H1 (cell line): ENCODE data around the gene FARP2. TPM values are rescaled to one million over a fixed set of nuclear protein-coding genes. Genes with fewer than 3 reads are reported as not detected.

ENCODE experiments used
- CTCF ChIA-PET: fragments of 300-600 bp; sonication (Branson Sonifier 250); formaldehyde crosslinking; loops from one replicate; lab custom pipeline; 2021; ENCODE audit not compliant: partially characterized antibody; lab: Charles Lee
- POLR2A ChIA-PET: fragments of 300-600 bp; sonication (Branson Sonifier 250); formaldehyde crosslinking; loops from one replicate; lab custom pipeline; 2021; ENCODE audit warnings: inconsistent platforms; ENCODE audit not compliant: partially characterized antibody; lab: Charles Lee
- DNase-seq, 2 experiments: peaks; one replicate each; pipeline versions ENCODE4 v3.0.0 to v3.0.0-alpha.2; 2010 to 2022; ENCODE audit warnings: low spot score in 2 of 2, low read depth in 1 of 2, mixed read lengths in 1 of 2
- FAIRE-seq: peaks from 2 replicates; lab custom pipeline; 2011; peaks lifted over from hg19 to GRCh38; lab: Jason Lieb, UNC
- H2AFZ ChIP-seq: 2 replicates; pipeline ENCODE4 v1.8.1; 2012; ENCODE audit warnings: low read length, inconsistent platforms
- H2AK5ac ChIP-seq: 2 replicates; pipeline ENCODE4 v1.6.1; 2013; ENCODE audit warnings: low read depth, low read length
- H2BK120ac ChIP-seq: replicated peaks from 2 replicates; pipeline ENCODE3; 2013; ENCODE audit warnings: low read depth, low read length, inconsistent platforms
- H2BK12ac ChIP-seq: 2 replicates; pipeline ENCODE4 v1.6.1; 2013; ENCODE audit warnings: low read depth, low read length
- H2BK15ac ChIP-seq: 2 replicates; pipeline ENCODE4 v1.6.1; 2013; ENCODE audit warnings: low read length
- H2BK20ac ChIP-seq: 2 replicates; pipeline ENCODE4 v1.6.1; 2013; ENCODE audit warnings: low read length
- H2BK5ac ChIP-seq: 2 replicates; pipeline ENCODE4 v1.6.1; 2013; ENCODE audit warnings: low read depth, low read length
- H3K14ac ChIP-seq: 2 replicates; pipeline ENCODE4 v1.6.1; 2013; ENCODE audit warnings: inconsistent platforms; ENCODE audit not compliant: insufficient read length
- H3K18ac ChIP-seq: 2 replicates; pipeline ENCODE4 v1.6.1; 2013; ENCODE audit warnings: low read length; ENCODE audit errors: extremely low read depth
- H3K23ac ChIP-seq: 2 replicates; pipeline ENCODE4 v1.6.1; 2013; ENCODE audit warnings: inconsistent platforms; ENCODE audit not compliant: insufficient read length
- H3K23me2 ChIP-seq: 2 replicates; pipeline ENCODE4 v1.6.1; 2013; ENCODE audit warnings: low read depth, low read length
- H3K27ac ChIP-seq: 2 replicates; pipeline ENCODE4 v1.6.1; 2011; ENCODE audit warnings: low read depth, low read length, inconsistent platforms
- H3K27me3 ChIP-seq, 4 experiments: replicated peaks in 1 of 4; 1 replicate in 1 of 4; 2 replicates in 3 of 4; pipeline versions ENCODE4 v1.6.1 to v1.8.1; 2011 to 2013; ENCODE audit warnings: low read length in 3 of 4, mild to moderate bottlenecking in 3 of 4, inconsistent platforms in 2 of 4, mixed read lengths in 2 of 4, moderate library complexity in 1 of 4; ENCODE audit not compliant: control insufficient read depth in 3 of 4, insufficient read depth in 3 of 4; ENCODE audit errors: extremely low read depth in 1 of 4
- H3K36me3 ChIP-seq, 4 experiments: 2 replicates each; pipeline versions ENCODE4 v1.6.1 to v1.8.1; 2011 to 2013; ENCODE audit warnings: mild to moderate bottlenecking in 4 of 4, low read length in 3 of 4, moderate library complexity in 2 of 4, control low read depth in 1 of 4, inconsistent platforms in 1 of 4; ENCODE audit not compliant: insufficient read depth in 4 of 4, control insufficient read depth in 2 of 4
- H3K4ac ChIP-seq: replicated peaks from 2 replicates; pipeline ENCODE3; 2013; ENCODE audit warnings: low read length, low read depth, mixed read lengths, inconsistent platforms; ENCODE audit not compliant: insufficient read length
- H3K4me1 ChIP-seq, 4 experiments: replicated peaks in 1 of 4; 1 replicate in 1 of 4; 2 replicates in 3 of 4; pipeline versions ENCODE4 v1.6.1 to v1.8.1; 2011 to 2013; ENCODE audit warnings: low read length in 3 of 4, inconsistent platforms in 2 of 4, mixed read lengths in 1 of 4; ENCODE audit not compliant: insufficient read depth in 4 of 4, control insufficient read depth in 3 of 4
- H3K4me2 ChIP-seq, 2 experiments: 2 replicates each; pipeline versions ENCODE4 v1.6.1 to v1.8.1; 2011 to 2013; ENCODE audit warnings: low read depth in 2 of 2, low read length in 2 of 2, control low read depth in 1 of 2, inconsistent platforms in 1 of 2, mild to moderate bottlenecking in 1 of 2; ENCODE audit not compliant: insufficient read depth in 1 of 2
- H3K4me3 ChIP-seq, 4 experiments: fragments of 200-600, 300-600 bp in 1 of 4; sonication (generic), shearing (Covaris generic), sonication (Bioruptor Twin) in 1 of 4; 2 replicates each; pipeline versions ENCODE4 v1.5.1 to v1.8.1; 2011 to 2016; ENCODE audit warnings: low read length in 4 of 4, low read depth in 3 of 4, control low read depth in 2 of 4, inconsistent platforms in 2 of 4, mild to moderate bottlenecking in 2 of 4, mixed read lengths in 1 of 4, moderate library complexity in 1 of 4; ENCODE audit not compliant: insufficient read depth in 2 of 4; ENCODE audit errors: extremely low read depth in 1 of 4
- H3K56ac ChIP-seq: replicated peaks from 2 replicates; pipeline ENCODE3; 2013; ENCODE audit warnings: low read depth, mild to moderate bottlenecking, mixed read lengths, low read length, inconsistent platforms; ENCODE audit not compliant: insufficient read length
- H3K79me1 ChIP-seq: 2 replicates; pipeline ENCODE4 v1.6.1; 2013; ENCODE audit warnings: low read depth, low read length, control low read depth
- H3K79me2 ChIP-seq, 2 experiments: 2 replicates each; pipeline versions ENCODE4 v1.6.1 to v1.8.1; 2012 to 2013; ENCODE audit warnings: low read length in 2 of 2, mild to moderate bottlenecking in 2 of 2, inconsistent platforms in 1 of 2; ENCODE audit not compliant: insufficient read depth in 2 of 2, control insufficient read depth in 1 of 2
- H3K9ac ChIP-seq, 4 experiments: replicated peaks in 1 of 4; 1 replicate in 1 of 4; 2 replicates in 3 of 4; pipeline versions ENCODE4 v1.6.1 to v1.8.1; 2011 to 2013; ENCODE audit warnings: low read depth in 3 of 4, low read length in 3 of 4, control low read depth in 2 of 4, mild to moderate bottlenecking in 2 of 4, moderate library complexity in 2 of 4, inconsistent platforms in 1 of 4; ENCODE audit errors: extremely low read depth in 1 of 4
- H3K9me3 ChIP-seq, 2 experiments: 2 replicates each; pipeline versions ENCODE4 v1.6.1 to v1.8.1; 2012 to 2013; ENCODE audit warnings: mild to moderate bottlenecking in 2 of 2, moderate library complexity in 2 of 2, control low read depth in 1 of 2, inconsistent platforms in 1 of 2, low read depth in 1 of 2, low read length in 1 of 2, mixed read lengths in 1 of 2; ENCODE audit not compliant: insufficient read depth in 2 of 2
- H4K20me1 ChIP-seq, 2 experiments: replicated peaks in 1 of 2; 2 replicates each; pipeline versions ENCODE3 to v1.8.1; 2011 to 2013; ENCODE audit warnings: inconsistent platforms in 2 of 2, low read length in 2 of 2, mild to moderate bottlenecking in 1 of 2; ENCODE audit not compliant: insufficient read depth in 2 of 2, control insufficient read depth in 1 of 2
- H4K5ac ChIP-seq: 2 replicates; pipeline ENCODE4 v1.6.1; 2013; ENCODE audit warnings: low read length, low read depth, mixed read lengths, inconsistent platforms; ENCODE audit not compliant: insufficient read length
- H4K8ac ChIP-seq: 2 replicates; pipeline ENCODE4 v1.8.0; 2013; ENCODE audit warnings: mild to moderate bottlenecking, moderate library complexity, low read length, inconsistent platforms; ENCODE audit not compliant: insufficient read depth; ENCODE audit errors: extremely low read depth
- H4K91ac ChIP-seq: replicated peaks from 2 replicates; pipeline ENCODE3; 2013; ENCODE audit warnings: low read length, mixed read lengths, inconsistent platforms; ENCODE audit not compliant: insufficient read length
- ASH2L ChIP-seq: fragments of 200-600, 300-600 bp; sonication (generic); IDR thresholded peaks from one replicate; pipeline ENCODE4 v1.7.1; 2017; ENCODE audit warnings: low read length
- EZH2 ChIP-seq: fragments of 200-600 bp; sonication (generic); IDR thresholded peaks from 2 replicates; pipeline ENCODE4 v1.7.1; 2012; ENCODE audit warnings: low read depth, mild to moderate bottlenecking, moderate library complexity, low read length, inconsistent platforms; ENCODE audit not compliant: severe bottlenecking
- RAD21 ChIP-seq, 2 experiments: IDR thresholded peaks in 1 of 2; conservative IDR thresholded peaks in 1 of 2; 2 replicates each; pipeline ENCODE4 v1.6.1; 2011; ENCODE audit warnings: low read depth in 2 of 2, low read length in 2 of 2, improper control_type of control experiment in 1 of 2, inconsistent platforms in 1 of 2, mild to moderate bottlenecking in 1 of 2, moderate library complexity in 1 of 2
- WGBS, 2 experiments: shearing (Covaris generic) in 1 of 2; methylation state at CpG; one replicate each; pipeline versions ENCODE4 v1.1.6 to v1.1.7; 2013 to 2015; ENCODE audit warnings: low lambda C conversion rate in 2 of 2, mixed read lengths in 2 of 2, inconsistent platforms in 1 of 2, low coverage in 1 of 2, missing lambda C conversion rate in 1 of 2; ENCODE audit not compliant: insufficient replicate concordance in 2 of 2, insufficient coverage in 1 of 2, insufficient read length in 1 of 2; ENCODE audit errors: extremely low coverage in 1 of 2, missing lambda C conversion rate in 1 of 2; 5-methylcytosine and 5-hydroxymethylcytosine counted together
- polyA plus RNA-seq, 7 experiments: library from polyadenylated mRNA; depleted of rRNA in 3 of 7; stranded (reverse) in 5 of 7; unstranded in 2 of 7; fragments of >200 nt in 5 of 7; fragments of 200-250 nt in 2 of 7; gene quantifications; 1 replicate in 5 of 7; 2 replicates in 1 of 7; 4 replicates in 1 of 7; pipeline versions ENCODE4 v1.2.1 to v1.2.3, GENCODE V29; 2011 to 2013; ENCODE audit warnings: missing spikeins in 2 of 7, mixed read lengths in 2 of 7
- total RNA-seq: library from RNA; stranded (reverse); fragmentation: NEBNext Ultra II Directional; extraction: Animal tissue kit (Norgen Biotek cat#: 25700); gene quantifications from 2 replicates; pipeline ENCODE4 v1.2.1, GENCODE V29; 2021
- TF ChIP-seq, protein P1 (sequence below), 3 experiments: IDR thresholded peaks; 1 replicate in 2 of 3; 2 replicates in 1 of 3; pipeline versions ENCODE4 v1.5.1 to v1.6.1; 2011; ENCODE audit warnings: low read length in 3 of 3, mild to moderate bottlenecking in 3 of 3, inconsistent platforms in 2 of 3, low read depth in 1 of 3, moderate library complexity in 1 of 3; ENCODE audit not compliant: insufficient read depth in 1 of 3; ENCODE audit errors: control extremely low read depth in 1 of 3
- TF ChIP-seq, protein P2 (sequence below): IDR thresholded peaks from 2 replicates; pipeline ENCODE4 v1.6.1; 2012; ENCODE audit warnings: inconsistent platforms

FARP2 gene
- total and polyA plus RNA-seq, 2 of the 8 experiments (the other 6 are each of a cell fraction or from before 2014, with no cell fraction given): 12.4 to 33.4 TPM

DNA sequence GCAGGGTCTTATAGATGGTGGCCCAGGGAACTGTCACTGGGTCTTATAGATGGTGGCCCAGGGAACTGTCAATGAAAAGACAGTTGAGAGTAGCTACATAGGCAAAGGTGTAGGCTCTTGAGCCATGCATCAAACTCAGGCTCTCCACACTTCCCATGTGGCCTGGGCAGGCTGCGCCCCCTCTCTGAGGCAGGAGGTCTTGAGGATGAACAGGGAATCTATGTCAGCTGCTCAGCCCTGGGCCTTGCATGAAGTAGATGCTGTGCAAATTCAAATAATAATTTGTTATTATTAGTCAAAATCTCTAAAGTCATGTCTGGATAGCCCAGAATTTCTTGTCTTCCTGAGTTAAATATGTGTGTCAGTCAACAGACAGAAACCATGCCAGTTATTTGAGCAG, 125.6 kb downstream of the FARP2 start:
- no peak overlapping the region for H2BK20ac ChIP-seq
- H2BK15ac ChIP-seq: no peak overlapping the region
- H4K91ac ChIP-seq: no peak overlapping the region
- no peak overlapping the region for H2AFZ ChIP-seq
- H3K79me1 ChIP-seq: no peaks in the 10 kb centered on the region
- no peak overlapping the region for H2BK120ac ChIP-seq
- no peak overlapping the region for H3K9ac ChIP-seq
- no peak overlapping the region for H3K27ac ChIP-seq
- no peak for TF ChIP-seq EZH2
- TF ChIP-seq, protein P1, sequence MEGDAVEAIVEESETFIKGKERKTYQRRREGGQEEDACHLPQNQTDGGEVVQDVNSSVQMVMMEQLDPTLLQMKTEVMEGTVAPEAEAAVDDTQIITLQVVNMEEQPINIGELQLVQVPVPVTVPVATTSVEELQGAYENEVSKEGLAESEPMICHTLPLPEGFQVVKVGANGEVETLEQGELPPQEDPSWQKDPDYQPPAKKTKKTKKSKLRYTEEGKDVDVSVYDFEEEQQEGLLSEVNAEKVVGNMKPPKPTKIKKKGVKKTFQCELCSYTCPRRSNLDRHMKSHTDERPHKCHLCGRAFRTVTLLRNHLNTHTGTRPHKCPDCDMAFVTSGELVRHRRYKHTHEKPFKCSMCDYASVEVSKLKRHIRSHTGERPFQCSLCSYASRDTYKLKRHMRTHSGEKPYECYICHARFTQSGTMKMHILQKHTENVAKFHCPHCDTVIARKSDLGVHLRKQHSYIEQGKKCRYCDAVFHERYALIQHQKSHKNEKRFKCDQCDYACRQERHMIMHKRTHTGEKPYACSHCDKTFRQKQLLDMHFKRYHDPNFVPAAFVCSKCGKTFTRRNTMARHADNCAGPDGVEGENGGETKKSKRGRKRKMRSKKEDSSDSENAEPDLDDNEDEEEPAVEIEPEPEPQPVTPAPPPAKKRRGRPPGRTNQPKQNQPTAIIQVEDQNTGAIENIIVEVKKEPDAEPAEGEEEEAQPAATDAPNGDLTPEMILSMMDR (IDR thresholded peaks at IDR 0.05; ENCODE audit: control extremely low read depth in 1 of 3, insufficient read depth in 1 of 3, low read depth in 1 of 3, low read length in 3 of 3): peak in 2 of 3 experiments; percentile 31 to 38; a peak in 2 of 4 replicates
- TF ChIP-seq, protein P2, sequence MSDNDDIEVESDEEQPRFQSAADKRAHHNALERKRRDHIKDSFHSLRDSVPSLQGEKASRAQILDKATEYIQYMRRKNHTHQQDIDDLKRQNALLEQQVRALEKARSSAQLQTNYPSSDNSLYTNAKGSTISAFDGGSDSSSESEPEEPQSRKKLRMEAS: 0 out of 2 replicates have a peak, but pooled peaks have one; percentile 28
- peak; percentile 37 to 42 for TF ChIP-seq RAD21 (IDR thresholded peaks at IDR 0.05 in 1 of 2, conservative IDR thresholded peaks at IDR 0.05 in 1 of 2; ENCODE audit: low read depth in 2 of 2, low read length in 2 of 2)
- no peak for TF ChIP-seq ASH2L
- ChIA-PET POLR2A (interaction anchor here (4.0 kb wide), 1 partner anchor 10 kb away, joined by 24 read pairs; no protein-coding TSS in a partner anchor), CTCF (interaction anchor here (0.6 to 2.6 kb wide), 7 partner anchors 8 to 89 kb away, joined by 3 to 9 read pairs (median 3); no protein-coding TSS in a partner anchor)
- H3K4me2 ChIP-seq: no peak overlapping the region
- WGBS, 2 experiments: 89% methylated on average over 1 of the region's 1 CpG; no CpG with 5 or more reads in 1 of the 2 experiments
- no peaks in the 10 kb centered on the region for H3K9me3 ChIP-seq
- H2BK5ac ChIP-seq: no peak overlapping the region
- H3K79me2 ChIP-seq: no peaks in the 10 kb centered on the region
- H3K56ac ChIP-seq: no peak overlapping the region
- H4K20me1 ChIP-seq: peaks cover 0 to 2% of the 10 kb centered on the region in 2 experiments
- no peak overlapping the region for H2AK5ac ChIP-seq
- no peaks in the 10 kb centered on the region; a peak in 1 of 7 replicates for H3K27me3 ChIP-seq
- H3K23me2 ChIP-seq: no peaks in the 10 kb centered on the region
- H3K4ac ChIP-seq: no peak overlapping the region
- H3K23ac ChIP-seq: no peak overlapping the region
- no peaks in the 10 kb centered on the region for H3K4me1 ChIP-seq
- H3K4me3 ChIP-seq: no peak overlapping the region
- H3K14ac ChIP-seq: no peak overlapping the region
- H3K18ac ChIP-seq: no peak overlapping the region
- no peak overlapping the region for H4K5ac ChIP-seq
- no peak overlapping the region for H2BK12ac ChIP-seq
- DNase-seq: no peak
- H4K8ac ChIP-seq: no peak overlapping the region
- no peaks in the 10 kb centered on the region for H3K36me3 ChIP-seq
- no peak for FAIRE-seq
